ENCODE results near the gene IGFL3.
"Not testable (repeated sequence)": the region's sequence is repeated elsewhere in the genome, so short reads cannot be mapped to it uniquely, and the experiment has no call there.

IGFL3 gene

DNA sequence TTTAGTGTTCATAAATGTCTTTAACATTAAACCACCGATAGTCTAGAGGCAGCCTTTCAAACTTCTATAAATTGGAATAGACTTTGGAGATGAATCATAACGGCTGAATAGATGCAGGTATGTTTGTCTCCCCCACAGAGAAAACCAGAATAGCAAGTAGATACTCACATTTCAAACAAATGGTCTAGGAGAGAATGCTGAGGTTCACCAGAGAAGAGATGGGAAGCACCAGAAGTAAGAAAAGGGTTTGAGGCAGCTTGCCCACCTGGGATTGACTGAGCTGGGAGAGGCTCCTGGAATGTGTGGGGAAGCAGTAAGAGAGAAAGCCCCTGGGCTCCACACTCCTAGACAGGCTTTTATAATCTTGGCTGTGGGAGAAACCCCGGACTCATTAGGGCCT, 6.4 kb downstream of the IGFL3 start:
- FAIRE-seq: no peak

DNA sequence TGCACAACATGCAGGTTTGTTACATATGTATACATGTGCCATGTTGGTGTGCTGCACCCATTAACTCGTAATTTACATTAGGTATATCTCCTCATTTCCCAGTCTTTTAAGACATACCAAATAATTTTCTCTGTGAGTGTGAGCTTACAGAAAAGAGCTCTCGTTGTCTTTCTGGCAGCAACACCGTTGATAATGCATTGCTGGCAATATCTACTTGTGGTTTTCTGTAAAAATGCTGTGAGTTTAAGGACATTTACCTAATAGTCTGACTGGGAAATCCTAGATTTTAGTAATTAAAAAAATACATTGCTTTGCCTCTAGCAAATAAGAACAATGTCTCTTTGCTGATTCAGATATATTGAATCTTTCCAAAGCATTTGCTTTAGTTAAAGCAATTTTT, 8.4 kb downstream of the IGFL3 start:
- no peak for FAIRE-seq

DNA sequence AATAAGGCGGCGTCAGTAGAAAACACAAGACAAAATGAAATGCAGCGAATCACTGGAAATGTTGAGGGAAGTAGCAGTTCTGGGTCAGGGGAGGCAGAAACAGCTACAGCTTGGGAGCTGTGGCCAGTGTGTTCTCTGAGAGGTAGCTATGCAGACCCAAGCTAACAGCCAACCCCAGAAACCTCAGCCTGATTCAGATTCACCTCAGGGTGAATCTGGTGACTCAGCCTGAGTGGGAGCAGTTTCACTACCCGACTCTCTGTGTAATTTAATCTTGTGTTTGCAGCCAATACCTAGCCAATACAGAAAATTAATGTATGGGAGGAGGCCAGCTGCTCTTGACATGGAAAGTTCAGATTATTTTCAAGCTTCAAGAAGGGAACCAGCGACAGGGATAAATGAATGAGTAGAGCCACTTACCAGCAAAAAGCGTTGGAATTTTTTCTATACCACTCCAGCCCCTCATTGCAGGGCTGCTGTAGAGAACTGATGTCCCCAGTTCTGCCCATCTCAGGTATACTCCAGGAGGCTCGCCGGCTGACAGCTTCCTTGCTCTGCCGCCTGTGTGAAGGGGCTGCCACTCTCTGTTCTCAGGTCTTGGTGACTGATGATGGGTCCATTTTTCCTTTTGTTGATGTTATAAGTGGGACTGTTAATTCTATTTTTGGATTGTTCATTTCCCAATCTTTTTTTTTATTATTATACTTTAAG, 8.9 kb downstream of the IGFL3 start:
- FAIRE-seq: no peak

DNA sequence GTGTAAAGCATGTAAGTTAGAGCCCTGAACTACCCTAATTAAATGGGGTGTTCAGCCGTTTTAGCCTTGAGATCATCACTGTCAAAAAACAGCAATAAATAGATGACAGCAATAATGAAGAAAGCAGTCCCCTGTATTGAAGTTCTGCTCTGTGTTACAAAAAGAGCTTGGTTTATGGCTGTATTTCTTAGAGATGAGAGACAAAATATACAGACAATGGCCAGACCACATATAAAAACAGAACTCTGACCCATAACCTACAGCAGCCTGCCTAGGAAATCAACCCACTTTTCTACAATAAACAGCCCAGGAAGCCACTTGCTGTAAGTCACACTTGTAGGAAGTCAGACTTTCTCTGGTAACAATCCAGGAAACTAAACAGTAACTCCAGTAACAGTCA, 10.8 kb downstream of the IGFL3 start:
- no peak for FAIRE-seq

DNA sequence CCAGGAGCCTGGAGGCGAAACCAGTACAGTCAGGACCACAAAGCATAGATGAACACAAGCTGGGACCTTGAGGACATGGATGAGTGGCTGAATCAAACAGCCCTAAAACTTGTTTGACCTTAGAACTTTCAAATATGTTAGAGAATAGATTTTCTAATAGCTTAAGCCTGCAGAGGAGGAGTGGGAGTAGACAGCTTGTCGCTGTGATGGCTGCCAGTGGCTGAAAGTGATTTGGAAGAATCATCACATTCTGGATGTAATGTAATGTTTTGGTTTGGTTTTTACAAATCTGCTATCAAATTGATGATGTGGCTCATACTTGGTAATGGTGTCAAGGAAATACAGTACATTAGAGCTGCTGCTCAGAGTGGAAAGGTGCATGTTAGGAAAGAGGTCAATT, 12.0 kb downstream of the IGFL3 start:
- no peak for FAIRE-seq

DNA sequence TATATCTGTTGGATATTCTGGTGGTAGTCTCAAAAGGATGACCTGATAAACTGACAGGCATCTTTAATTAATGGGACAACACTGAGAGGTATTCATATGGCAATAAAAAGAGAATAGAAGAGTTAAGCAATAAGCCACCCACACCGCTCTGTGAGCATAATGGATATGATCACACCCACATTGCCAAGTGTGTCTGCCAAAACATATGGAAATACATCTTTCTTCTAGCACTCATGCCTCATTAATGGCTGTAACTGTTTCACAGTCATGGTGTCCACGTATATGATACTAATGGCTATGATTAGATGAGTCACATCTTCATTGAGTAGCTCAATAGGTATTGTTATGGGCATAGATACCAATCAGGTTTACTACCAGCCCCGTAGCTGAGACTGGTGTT, 13.1 kb downstream of the IGFL3 start:
- FAIRE-seq: no peak

DNA sequence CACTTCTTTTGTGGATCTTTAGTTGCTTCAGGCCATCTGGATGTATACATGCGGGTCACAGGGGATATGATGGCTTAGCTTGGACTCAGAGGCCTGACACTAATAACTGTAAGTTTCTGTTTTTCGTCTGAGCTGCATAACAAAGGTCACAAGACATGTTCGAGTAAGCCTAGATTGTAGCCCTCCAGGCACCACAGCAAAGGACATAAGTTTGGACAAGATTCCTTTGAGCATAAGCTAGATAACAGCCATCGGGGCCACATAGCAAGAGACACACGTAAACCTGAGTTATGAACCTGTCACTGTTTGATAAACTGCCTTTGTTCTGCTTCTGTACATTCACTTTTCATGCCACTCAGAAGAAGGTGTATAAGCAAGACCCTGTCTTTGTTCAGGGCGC, 14.6 kb downstream of the IGFL3 start:
- no peak for FAIRE-seq

DNA sequence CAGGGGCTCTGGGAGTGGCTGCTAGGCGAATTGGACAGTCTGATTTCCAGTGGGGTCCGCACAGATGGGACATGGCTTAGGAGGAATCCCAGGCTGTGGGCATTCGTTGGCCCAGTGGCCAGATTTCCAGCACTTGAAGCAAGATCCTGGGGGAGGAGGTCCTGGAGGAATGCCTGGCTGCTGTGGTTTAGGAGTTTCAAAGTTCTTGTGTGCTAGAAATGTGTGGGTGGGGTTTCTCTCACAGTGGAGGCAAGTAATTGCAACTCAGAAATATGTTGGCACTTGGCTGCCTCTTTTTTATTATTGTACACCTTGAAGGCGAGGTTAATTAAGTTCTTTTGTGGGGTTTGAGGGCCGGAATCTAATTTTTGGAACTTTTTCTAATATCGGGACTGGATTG, 17.1 kb downstream of the IGFL3 start:
- no peak for FAIRE-seq

DNA sequence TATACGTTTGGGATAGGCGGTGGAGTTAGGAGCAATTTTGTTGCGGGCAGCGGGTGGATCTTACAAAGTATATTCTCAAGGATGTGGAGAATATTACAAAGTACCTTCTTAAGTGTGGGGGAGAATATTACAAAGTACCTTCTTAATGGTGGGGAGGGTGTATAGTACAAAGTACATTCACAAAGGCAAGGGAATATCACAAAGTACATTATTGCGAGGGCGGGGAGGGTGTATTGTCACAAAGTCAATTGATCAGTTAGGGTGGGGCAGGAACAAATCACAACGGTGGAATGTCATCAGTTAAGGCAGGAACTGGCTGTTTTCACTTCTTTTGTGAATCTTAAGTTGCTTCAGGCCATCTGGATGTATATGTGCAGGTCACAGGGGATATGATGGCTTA, 22.2 kb downstream of the IGFL3 start:
- FAIRE-seq: not testable (repeated sequence)

DNA sequence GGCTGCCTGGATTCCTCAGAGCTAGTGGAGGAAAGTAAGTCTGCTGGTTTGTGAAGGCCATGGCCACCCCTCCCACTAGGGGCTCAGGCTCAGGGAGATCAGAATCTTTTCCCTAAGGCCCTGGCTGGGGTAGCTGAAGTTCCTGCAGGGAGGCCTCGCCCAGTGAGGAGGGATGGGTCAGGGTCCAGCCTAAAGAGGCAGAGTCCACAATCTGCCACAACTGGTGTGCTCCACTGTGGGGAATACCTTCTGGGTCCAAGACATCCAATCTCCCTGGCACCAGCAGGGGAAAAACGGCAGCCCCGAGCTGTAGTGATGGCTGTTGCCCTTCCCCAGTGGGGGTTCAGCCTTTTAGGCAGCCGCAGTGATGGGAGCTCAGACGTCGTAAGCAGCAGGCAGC, 23.2 kb downstream of the IGFL3 start:
- no peak for FAIRE-seq

DNA sequence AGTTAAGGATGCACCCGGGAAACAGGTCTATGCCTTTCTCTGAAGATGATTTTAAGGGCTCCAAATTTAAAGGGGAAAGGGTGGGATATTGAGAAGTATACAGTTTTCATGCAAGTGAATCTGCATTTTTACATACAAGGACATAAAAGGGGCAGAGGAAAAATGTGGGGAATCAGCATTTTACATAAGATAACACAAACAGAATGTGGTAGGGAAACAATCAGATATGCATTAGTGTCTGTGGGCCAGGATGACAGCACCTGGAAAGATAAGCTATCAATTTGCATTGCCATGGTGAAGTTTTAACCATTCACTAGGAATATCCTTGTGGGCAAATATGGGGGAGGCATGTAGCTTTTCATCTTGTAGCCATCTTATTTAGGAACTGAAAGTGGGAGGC, 24.1 kb downstream of the IGFL3 start:
- FAIRE-seq: no peak

DNA sequence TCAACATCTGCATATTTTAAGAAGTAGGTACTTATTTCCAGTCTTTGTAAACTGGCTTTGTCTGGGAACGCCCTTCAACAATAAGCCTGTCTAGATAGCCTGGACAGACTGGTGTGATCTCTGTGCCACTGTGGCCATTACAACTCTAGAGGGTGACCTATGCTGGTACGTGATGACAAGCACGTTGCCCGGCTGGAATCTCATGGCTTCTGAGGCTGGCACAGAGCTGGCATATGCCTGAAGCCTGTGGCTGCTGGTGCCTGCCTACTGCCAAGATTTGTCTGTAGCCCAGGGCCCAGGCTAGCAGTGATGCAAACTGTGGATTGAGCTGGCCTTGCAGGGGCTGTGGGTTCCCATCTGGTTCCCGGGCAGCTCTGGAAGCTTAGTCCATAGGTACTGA, 34.0 kb downstream of the IGFL3 start:
- no peak for FAIRE-seq

DNA sequence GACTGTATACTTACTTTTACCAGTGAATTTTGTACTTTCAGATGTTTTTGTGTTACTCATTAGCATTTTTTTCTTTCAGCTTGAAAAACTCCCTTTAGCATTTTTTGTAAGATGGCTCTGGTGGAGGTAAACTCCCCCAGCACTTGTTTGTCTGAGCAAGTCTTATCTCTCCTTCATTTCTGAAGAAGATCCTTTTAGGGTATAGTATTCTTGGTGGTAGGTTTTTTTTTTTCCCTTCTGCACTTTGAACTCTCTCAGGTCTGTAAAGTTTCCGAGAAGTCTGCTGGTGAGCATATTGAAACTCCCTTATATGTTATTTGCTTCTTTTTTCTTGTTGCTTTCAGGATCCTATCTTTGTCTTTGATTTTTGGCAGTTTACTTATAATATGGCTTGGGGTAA, 35.1 kb downstream of the IGFL3 start:
- FAIRE-seq: no peak

DNA sequence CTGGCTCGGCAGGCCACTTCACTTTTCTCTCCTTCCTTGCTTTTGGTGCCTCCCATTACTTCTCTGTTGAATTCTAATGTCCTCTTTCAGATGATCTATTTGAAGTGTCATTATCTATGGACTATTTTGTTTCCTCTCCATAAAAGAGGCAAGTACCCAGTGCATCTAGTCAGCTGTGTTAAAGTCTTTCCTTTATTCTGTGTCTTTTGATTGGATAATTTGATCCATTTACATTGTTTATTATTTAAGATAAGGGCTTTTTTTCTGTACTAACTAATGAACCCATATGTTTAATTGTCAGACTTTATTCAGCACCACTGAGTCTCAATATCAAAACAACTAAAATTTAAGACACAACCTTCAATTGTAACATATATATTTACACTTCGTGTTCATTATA, 36.4 kb downstream of the IGFL3 start:
- FAIRE-seq: no peak

DNA sequence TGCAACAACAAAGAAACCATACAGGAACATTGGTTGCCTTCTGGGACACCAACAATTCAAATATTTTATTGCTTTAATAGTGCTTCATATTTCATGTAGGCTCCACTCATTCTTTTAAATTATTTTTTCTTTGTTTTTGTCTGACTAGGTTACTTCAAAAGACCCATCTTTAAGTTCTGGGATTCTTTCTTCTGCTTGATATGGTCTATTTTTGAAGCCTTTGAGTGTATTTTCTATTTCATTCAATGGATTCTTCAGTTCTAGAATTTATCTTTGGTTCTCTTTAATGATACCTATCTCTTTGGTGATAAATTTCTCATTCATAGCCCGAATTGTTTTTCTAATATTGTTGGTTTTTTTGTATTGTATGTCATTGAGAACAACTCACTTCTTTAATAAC, 38.6 kb downstream of the IGFL3 start:
- FAIRE-seq: no peak

DNA sequence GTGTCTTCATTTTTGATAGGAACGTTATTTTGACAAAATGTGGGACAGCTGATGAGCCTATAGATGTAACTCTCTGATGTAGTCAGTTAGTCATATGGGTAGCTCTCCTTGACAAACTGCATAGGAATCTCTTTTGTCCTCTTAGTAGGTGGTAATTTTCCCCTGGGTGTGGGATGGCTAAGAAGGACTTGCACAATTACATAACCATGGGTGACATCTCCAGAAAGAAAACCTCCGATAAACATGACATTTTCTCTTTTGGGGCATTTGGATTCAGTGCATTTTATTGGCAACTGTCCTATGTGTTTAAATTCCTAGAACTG, 41.8 kb downstream of the IGFL3 start:
- no peak for FAIRE-seq

DNA sequence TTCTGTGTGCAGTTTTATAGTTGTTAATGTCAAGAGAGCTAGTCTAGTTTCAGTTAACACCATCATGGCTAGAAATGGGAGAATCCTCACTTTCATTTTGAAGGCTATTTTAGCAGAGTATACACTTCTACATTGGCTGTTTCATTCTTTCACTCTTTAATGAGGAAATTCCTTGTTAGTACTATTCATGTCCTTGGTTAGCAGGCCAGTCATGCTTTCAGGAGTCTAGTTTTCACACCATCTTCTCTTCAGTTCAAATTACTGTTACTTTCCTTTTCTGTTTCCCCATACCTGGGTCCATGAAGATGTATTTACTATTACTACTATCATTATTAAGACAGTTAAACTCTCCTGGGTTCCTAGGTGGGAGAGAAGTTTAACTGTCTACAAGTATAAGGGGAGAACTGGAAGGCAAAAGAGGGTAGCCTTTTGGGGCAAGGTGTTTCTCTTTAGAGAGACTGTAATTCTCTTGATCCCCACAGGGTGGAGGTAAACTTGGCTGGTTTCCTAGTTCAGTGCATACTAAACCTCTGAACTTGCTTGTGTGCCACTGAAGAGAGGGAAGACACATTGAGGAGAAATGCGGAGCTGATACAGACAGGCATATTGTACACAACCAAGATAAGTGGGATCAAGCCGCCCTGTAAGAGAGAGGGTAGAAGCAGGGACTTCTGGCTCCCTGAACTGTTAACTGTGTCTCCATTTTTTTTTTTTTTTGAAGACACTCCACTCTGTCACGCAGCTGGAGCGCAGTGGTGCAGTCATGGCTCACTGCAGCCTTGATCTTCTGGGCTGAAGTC, 42.4 kb downstream of the IGFL3 start:
- no peak for FAIRE-seq

DNA sequence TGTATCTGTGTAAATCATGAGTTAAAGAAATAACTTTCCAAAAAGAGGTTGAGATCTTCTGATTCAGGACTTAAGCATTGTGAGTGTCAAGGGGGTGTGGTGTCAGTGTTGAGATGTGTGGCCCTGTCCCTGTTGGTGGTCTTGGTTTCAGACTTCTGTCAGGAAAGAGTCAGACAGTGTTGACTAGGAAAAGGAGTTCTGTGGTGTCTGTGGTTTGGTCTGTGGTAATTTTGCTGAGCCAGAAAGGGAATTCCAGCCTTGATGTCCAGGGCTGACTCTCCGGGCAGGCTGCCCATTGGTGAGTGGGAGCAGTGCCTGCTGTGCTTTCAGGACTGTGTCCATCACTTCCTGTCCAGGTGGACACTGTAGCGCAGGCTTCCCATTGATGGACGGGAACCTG, 43.9 kb downstream of the IGFL3 start:
- no peak for FAIRE-seq

DNA sequence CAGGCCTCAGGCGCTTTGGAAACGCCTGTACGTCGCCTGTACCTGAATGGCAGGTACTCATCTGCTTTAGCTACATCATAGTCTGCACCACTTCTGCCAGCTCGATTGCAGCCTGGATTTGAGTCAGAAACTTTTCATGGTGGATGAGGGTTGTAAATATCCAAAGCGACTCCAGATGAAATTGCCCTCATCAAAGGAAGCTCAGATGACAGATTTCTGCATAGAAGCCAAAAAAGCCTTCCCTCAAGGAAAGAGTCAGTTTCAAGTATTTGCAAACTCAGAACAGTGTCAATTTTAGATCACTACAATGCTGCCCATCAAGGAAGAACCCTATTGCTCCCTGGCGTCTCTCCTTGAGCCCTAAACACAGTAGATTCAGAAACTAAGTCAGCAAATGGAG, 44.9 kb downstream of the IGFL3 start:
- FAIRE-seq: no peak

DNA sequence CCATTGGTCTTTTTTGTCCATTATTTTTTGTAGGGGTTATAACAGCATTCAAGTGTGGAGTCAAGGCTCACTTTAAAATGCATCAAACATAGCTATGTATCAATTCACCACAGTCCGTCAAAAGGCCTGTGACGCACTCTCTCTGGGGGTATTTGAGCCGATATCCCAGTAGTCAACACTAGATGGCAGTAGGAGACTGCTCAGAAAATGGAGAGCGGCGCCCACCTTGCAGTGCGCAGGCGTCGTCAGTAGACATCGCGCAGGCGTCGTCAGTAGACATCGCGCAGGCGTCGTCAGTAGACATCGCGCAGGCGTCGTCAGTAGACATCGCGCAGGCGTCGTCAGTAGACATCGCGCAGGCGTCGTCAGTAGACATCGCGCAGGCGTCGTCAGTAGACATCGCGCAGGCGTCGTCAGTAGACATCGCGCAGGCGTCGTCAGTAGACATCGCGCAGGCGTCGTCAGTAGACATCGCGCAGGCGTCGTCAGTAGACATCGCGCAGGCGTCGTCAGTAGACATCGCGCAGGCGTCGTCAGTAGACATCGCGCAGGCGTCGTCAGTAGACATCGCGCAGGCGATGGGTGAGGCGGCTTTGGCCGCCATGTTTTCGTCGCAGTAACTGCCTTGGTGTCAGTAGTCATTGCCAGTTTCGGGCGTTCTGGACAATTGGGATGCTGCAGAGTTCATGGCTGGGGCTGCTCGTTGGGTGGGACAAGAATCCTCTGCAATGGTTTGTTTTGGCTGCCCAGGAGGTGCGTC, 45.7 kb downstream of the IGFL3 start:
- FAIRE-seq: not testable (repeated sequence)

DNA sequence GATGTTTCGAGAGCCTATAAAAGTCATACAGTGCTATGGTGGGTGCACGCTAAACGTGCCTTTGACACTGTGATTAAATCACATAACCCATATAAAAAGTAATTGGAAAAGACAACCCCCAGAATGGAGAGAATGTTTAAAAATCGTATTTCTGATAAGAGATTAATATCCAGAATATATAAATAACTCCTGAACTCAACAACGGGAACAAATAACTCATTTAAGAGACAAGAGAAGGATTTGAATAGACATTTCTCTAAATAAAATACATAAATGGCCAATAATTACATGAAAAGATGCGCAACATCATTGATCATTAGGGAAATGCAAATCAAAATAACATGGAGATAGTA, 46.7 kb downstream of the IGFL3 start:
- no peak for FAIRE-seq

DNA sequence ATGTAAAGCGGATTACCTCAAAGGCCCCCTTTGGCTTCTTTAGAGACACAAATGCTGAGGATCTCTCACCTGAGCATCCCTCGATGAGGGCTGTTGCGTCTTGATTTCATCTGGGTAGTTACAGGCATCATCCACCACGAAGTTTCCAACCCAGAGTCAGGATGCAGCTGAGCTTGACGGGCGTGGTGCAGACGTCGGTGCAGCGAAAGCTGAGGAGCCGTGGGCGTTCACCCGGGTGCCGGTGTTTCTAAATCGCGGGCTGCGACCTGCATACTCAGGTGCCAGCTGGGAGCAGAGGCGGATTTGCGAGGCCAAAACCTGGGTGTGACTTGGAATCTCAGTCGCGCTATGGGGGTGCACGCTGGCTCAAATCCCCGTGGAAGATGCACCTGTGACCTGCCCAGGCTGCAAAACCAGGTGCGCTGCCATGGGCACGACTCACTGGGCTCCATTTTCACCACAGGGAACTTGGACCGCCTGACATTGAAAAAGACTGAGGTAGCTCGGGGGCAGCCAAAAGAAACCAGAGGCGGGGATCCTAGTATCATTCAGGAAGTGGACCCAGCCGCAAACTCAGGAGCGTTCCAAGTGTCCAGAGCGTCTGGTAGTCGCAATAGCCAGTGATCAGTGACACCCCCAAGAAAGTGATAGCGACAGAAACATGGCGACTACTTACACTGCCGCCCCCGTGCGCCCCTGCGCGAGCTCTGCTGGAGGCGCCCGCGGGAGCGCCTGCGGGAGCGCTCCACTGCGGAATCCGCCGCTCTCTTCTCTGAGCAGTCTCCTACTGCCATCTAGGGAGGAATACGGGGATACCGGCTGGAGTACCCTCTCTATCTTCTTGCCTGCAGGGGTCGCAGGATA, 47.3 kb downstream of the IGFL3 start:
- FAIRE-seq: no peak
